Measurements from ENCODE around the gene ACTN2.
"Not testable (repeated sequence)": the region's sequence is repeated elsewhere in the genome, so short reads cannot be mapped to it uniquely, and the experiment has no call there.

Gene ACTN2

DNA sequence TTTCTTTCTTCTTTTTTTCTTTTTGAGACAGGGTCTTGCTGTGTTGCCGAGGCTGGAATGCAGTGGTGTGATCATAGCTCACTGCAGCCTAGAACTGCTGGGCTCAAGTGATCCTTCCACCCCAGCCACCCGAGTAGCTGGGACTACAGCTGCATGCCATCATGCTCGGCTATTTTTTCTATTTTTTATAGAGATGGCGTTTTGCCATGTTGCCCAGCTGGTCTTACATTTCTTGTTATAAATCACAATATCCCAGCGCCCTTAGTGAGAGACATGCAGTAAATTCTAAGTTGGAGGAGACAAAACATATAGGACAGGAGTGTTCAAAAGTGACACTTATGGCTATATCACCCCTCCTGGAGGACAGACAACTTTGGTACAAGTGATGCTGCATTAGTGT is 31.3 kb upstream of the ACTN2 start:
- no peak overlapping the region for H3K4me3 ChIP-seq (ENCODE audit: control insufficient read depth, low read depth, low read length)
- no peak for DNase-seq (ENCODE audit: low read depth)
- no peak for TF ChIP-seq CTCF (conservative IDR thresholded peaks at IDR 0.05; ENCODE audit: control insufficient read depth, insufficient read depth, low read depth, low read length)

DNA sequence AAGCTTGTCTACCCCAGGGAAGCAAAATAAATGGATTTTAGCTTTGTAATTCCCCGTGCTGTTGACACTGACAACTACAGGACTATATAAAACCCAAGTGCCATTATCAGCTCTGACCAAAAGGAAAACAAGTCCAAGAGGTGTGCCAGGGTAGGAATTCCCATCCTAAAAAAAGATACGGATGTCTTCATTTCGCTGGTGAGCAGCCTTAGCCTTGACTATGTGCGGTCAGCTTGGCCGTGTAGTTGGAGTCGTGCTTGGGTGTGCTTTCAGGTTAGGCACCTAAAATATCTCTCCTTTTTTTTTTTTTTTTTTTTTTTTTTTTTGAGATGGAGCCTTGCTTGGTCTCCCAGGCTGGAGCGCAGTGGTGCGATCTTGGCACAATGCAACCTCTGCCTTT is 28.9 kb upstream of the ACTN2 start:
- DNase-seq (ENCODE audit: low read depth), result no peak
- H3K4me3 ChIP-seq (ENCODE audit: control insufficient read depth, low read depth, low read length), result no peak overlapping the region
- no peak for TF ChIP-seq CTCF (conservative IDR thresholded peaks at IDR 0.05; ENCODE audit: control insufficient read depth, insufficient read depth, low read depth, low read length)

- no peak overlapping the region for H3K4me3 ChIP-seq (ENCODE audit: control insufficient read depth, low read depth, low read length)
- DNase-seq (ENCODE audit: low read depth), result no peak
- no peak for TF ChIP-seq CTCF (conservative IDR thresholded peaks at IDR 0.05; ENCODE audit: control insufficient read depth, insufficient read depth, low read depth, low read length)
Observed at GRCh38 chr1:236659792-236660587, 26.3 kb upstream of the ACTN2 start.

DNA sequence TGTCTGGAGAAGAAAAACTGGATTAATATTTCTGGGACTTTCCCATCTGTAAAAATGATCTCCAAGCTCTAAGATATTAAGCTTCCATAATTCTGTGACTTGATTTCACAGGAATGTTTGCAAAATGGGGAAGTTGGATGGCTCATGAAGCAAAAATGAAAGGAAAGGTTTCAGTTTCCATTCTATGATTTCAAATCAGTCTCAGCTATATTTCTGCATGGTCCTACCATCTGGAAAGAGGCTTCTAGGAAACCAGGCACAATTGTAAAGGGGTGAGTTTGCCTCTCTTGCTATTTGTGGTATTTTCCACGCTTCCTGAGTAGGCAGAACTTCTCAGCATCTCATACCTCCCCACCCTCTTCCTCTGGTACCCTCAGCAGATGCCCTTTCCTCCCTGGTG is 22.4 kb upstream of the ACTN2 start:
- no peak for TF ChIP-seq CTCF (conservative IDR thresholded peaks at IDR 0.05; ENCODE audit: control insufficient read depth, insufficient read depth, low read depth, low read length)
- DNase-seq (ENCODE audit: low read depth), result no peak
- no peak overlapping the region for H3K4me3 ChIP-seq (ENCODE audit: control insufficient read depth, low read depth, low read length)

GRCh38 chr1:236668909-236669308 is 17.4 kb upstream of the ACTN2 start:
- DNase-seq (ENCODE audit: low read depth); H3K4me3 ChIP-seq (ENCODE audit: control insufficient read depth, low read depth, low read length): not testable (repeated sequence)

GRCh38 chr1:236670060-236670459 is 16.2 kb upstream of the ACTN2 start:
- TF ChIP-seq CTCF (conservative IDR thresholded peaks at IDR 0.05; ENCODE audit: control insufficient read depth, insufficient read depth, low read depth, low read length), result no peak
- no peak overlapping the region for H3K4me3 ChIP-seq (ENCODE audit: control insufficient read depth, low read depth, low read length)
- no peak for DNase-seq (ENCODE audit: low read depth)

- no peak overlapping the region for H3K4me3 ChIP-seq (ENCODE audit: control insufficient read depth, low read depth, low read length)
- no peak for TF ChIP-seq CTCF (conservative IDR thresholded peaks at IDR 0.05; ENCODE audit: control insufficient read depth, insufficient read depth, low read depth, low read length)
- DNase-seq (ENCODE audit: low read depth), result peak; percentile 48
Observed at GRCh38 chr1:236673289-236673919, 12.9 kb upstream of the ACTN2 start.
